Medulla oblongata (tissue), 1 donor: ENCODE data around the gene PHTF2.

ENCODE experiments used
- DNase-seq: peaks from one replicate; pipeline ENCODE4 v3.0.0-alpha.2; 2015; ENCODE audit errors: extremely low spot score

Gene PHTF2

DNA sequence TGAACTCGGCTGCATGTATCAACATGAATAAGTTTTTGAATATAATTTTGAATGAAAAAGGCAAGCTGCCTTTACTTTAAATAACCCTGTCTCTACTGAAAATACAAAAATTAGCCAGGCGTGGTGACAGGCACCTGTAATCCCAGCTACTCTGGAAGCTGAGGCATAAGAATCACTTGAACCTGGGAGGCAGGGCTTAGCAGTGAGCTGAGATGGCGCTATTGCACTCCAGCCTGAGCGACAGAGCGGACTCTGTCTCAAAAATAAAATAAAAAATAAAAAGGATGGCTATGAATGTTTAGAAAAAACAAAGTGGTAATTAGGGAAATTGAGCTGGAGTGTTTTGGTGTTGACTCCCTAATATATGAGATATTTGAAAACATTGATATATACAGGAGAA lies 133.3 kb downstream of the PHTF2 start:
- DNase-seq, result no peak

DNA sequence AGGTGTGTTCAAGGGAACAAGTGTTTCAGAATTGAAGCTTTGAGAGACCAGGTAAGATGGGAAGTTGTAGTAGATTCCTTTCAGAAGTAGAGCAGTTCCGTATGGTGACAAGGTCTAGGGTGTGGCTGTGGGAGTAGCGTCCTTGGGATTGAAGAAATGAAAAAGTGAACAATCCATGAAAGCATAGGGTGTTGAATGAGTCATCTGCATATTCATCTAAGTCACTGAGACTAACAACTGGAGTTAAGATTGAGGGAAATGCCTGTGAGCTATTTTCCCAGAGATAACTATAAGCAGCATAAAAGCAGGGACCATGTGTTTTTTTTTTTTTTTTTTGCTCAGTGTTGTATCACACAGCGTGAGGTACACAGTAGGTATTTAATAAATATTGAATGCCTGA lies 134.8 kb downstream of the PHTF2 start:
- DNase-seq, result no peak

DNA sequence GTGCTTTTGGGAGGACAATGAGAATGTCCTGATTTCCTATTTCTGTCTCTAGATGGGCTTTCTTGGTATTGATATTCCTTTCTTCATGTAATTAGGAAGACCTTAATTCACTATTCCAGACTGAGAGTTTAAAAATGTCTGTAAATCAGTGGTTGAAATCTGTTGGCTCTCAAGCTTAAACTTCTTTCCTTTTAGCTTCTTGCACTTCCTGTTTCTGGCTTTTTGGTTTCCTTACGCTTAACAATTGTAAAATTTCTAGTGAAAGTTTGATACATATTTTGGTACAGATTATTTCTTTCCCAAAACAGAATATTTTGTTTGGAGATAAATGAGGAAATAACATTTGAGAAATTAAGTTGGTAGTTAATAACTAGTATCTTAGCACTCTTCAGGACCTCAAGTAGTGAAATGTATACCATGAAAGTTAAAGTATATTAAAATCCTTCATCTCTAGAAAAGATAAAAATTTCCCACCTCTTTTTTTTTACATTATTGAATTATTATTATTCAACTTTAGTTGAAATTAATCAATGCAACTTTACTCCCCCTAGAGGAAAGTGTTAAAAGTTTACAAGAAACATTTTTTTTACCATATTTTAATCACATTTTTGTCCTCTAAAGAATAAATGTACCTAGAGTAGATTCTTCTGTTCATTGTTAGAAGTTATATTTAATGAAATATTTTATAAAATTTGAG lies 137.2 kb downstream of the PHTF2 start:
- DNase-seq, result no peak

DNA sequence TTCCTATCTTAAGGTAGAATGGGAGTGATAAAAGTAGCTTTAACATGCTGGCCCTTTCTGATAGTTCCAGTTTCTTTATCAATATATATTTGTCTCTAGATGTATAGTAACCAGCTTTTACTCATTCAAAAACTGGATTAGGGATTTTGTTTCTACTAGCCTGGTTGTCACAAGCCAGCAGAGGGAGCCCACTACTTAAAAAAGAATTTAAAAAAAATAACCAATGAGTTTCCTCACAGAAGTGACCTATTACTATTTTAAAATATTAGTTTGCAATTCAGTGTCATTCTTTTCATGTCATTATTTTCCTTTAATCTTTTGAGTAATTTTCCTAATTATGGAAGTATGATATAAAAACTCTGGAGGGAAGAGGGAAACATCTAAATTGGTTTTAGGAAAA lies 142.1 kb downstream of the PHTF2 start:
- peak; percentile 50 for DNase-seq

DNA sequence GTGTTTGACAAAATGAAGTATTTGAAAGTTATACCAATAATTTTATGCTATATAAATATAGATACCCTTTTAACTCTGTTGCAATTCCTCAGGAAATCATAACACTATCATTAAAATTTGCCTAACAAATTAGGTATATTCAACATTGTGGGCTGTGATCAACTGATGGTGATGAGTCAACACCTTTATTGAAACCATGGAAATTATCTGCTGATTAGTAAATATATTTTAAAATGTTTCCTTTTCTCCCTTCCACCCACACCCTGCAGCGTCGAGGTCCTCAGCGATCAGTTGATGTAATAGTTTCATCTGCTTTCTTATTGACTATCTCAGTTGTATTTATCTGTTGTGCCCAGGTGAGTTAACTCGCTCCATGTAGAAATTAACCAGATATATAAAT lies 143.9 kb downstream of the PHTF2 start:
- DNase-seq, result no peak

DNA sequence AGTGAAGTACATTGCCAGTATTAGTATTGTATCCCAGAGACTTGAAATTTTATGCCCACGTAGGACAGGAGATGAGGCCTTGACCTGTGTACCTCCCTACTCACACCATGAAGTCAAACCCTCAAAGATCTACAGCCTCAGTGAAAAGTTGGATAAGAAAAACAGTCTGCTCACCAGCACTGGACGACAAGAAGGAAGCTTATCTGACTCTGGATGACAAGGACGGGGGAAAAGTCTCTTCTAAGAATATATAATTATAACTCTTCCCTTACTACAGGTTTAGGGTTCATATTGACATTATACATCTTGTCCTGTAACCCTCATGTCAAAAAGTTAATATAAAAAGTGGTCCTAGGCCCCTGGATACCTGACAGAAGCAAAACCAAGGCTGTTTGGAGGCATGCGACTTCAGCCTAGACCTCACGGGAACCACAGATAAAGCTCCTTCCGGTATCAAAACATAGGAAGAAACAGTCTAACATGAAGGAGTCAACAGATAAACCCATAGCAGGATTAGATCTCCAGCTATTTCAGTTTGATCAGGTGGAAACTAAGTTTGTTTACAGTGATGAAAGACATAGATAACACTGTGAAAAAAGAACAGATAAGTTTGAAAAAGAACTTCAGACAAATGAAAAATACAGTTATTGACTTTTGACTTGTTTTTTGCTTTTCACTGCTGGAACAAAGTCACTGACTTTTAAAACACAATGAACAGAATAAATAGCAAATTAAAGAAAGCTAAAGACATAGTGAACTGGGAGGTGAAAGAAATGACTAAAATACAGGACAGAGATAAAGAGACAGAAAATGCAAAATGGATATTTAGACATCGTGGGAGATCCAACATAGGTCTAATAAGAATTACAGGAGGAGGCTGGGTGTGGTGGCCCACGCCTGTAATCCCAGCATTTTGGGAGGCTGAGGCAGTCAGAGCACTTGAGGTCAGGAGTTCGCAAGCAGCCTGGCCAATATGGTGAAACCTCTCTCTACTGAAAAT lies 145.9 kb downstream of the PHTF2 start:
- no peak for DNase-seq

DNA sequence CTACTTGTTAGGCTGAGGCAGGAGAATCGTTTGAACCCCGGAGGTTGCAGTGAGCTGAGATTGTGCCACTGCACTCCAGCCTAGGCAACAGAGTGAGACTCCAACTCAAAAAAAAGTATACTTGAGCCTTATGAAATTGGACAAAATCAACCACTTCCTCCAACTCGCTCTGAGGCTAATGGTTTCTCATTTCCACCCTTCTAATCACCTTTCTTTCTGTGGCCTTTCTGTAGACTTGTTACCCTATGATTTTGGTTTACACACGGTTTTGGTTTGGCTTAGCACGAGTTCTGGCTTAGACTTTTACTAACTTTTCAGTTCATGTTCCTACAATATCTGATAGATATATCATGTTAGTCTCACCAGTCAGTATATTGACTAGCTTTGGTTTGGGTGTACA lies 152.0 kb downstream of the PHTF2 start:
- no peak for DNase-seq

DNA sequence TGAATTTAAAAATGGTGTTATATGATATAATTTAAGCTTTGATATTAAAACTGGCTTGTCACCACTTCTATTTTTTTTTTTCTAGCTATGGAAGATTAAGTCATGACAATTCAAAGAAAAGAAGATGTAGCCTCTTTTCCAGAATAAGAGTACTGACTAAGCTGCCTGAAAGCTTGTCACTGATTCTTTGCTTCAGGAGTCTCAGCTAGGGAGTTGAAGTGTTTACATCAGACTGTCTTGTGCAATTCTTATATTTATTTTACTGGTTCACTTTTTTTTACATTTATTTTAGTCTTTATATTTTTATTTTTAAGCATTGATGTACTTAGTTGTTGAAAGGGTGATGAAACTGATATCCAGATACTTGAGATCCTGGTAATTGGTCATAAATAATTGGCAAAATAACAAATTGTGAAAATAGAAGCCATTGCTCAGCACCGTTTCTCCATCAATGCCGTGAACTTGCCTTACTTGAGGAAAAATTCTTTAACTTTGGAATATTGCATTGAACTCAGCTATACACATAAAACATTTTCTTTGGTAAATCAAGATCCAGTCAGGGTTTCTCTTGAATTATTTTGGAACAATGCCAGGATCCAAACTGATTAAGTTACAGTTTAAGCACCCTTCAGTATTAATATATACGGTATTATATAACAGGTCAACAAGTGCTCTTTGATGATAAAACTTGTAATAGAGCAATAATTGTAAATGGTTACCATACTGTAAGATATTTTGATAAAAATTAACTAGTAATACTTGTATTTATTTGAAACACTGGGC lies 156.4 kb downstream of the PHTF2 start:
- DNase-seq, result no peak

DNA sequence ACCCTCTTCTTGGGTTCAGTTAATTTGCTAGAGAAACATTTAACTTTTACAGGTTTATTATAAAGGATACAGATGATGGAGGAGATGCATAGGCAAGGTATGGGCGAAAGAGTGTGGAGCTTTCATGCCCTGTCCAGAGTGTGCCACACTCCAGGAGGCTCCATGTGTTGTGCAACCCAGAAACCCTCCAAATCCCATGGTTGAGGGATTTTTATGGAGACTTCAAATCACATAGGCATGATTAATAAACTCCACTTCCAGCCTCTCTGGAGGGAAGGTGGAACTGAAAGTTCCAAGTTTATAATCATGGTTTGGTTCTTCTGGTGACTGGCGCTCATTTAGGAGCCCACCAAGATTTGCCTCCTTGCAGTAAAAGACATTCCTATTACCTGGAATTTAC lies 159.9 kb downstream of the PHTF2 start:
- DNase-seq, result no peak

DNA sequence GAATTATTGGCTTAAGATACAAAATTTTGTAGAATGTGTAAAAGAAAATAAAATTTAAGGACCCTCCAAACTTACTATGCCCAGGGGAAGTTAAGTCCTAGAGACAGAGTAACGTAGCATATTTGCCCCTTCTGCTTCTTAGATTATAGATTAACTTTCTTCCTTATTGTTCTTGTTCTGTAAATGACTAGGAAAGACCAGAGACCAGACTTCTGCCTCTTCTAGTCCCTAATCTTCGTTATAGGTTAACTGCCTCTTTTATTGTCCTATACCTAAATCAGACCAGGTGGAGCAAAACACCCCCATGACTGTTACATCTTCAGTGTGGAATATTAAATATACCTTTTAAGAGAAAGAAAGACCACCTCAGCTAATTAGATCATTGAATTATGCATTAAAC lies 160.5 kb downstream of the PHTF2 start:
- DNase-seq, result no peak

DNA sequence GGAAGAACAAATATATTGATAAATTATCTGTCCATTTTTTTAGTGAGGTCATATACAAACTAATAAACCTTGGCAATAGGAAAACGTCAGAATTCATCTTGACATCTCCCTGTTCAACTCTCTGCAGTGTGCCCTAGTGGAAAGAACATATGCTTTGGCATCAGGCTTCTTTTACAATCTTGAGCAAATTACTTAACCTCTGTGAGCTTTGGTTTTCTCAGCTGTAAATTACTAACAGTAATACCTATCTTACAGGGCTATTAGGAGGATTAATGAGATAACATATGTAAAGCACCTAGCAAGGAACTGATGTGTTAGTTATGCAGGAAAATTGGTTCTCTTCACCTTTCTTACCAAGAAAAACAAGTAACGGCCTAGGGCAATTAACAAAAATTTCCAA lies 161.8 kb downstream of the PHTF2 start:
- no peak for DNase-seq

DNA sequence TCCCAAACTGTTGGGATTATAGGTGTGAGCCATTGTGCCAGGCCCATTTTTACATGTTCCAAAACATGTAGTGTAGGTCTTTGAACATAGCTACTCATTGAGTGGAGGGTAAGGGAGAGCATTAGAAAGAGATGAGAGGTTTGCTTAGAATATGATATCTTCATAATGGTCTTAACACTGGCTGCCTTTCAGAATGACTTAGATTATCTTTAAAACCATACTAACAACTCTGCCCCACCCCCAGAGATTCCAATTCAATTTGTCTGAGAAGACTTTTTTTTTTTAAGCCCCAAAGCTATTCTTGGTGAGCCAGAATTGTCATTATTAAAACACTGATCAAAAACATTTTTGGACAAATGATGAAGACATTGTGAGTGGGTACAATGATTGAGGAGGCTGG lies 168.9 kb downstream of the PHTF2 start:
- DNase-seq, result no peak

DNA sequence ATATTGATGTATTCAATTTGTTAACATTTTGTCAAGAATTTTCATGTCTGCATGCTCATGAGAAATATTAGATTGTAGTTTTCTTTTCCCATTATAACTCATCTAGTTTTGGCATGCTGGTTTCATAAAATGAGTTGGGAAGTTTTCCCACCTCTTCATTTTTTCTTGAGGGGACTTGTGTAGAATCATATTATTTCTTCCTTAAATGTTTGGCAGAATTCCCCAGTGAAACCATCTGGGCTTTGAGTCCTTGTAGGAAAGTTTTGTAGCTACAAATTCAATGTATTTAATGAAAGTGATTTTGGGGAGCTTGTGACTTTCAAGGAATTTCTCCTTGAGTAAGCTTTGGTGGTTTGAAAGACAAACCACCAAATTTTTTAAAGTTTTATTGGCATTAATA lies 173.2 kb downstream of the PHTF2 start:
- DNase-seq, result no peak

DNA sequence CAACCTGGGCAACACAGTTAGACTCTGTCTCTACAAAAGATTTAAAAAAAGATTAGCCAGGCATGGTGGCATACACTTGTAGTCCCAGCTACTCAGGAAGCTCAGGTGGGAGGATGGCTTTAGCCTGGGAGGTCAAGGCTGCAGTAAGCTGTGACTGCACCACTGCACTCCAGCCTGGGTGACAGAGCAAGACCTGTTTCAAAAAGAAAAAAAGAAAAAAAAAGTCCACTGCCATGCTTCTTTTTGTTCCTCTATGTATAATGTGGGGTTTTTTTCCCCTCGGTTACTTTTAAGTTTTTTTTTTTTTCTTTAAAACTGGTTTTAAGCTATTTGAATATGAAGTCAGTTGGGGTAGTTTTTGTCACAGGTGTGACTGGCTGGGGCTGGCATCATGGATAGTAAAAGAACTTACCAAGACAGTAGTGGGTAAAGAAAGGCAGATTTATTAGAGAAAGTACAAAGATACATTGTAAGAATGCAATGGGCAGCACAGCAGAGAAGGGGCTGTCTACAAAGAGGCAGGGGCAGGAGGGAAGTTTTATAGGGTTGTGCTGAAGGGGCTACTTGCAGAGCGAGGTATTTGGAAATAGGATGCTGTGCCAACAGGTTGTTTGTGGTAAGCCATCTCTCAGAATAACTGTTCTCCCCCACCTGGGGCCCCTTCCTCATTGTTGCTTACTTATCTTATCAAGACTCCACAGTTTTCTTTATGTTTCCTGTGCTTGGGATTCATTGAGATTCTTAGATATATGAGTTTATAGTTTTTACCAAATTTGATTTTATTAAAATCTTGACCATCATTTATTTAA lies 177.3 kb downstream of the PHTF2 start:
- DNase-seq, result no peak

DNA sequence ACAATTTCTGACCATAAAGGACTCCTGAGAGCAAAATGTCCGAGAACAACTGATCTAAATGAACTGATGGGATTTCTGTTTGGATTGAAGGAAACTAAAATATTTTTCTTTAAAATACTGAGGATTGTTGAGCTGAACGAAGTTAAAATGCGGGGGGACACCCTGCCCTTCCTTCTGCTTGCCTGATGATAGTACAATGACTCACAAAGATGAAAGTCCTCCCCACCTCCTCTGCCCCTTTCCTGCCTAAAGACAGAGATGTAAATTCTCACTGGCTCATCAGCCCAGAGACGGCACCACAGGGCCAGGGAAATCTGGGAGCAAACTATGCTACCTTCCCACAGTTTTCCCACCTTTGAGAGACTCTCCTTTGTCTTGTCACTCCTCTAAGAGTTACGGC lies 180.6 kb downstream of the PHTF2 start:
- DNase-seq, result no peak

DNA sequence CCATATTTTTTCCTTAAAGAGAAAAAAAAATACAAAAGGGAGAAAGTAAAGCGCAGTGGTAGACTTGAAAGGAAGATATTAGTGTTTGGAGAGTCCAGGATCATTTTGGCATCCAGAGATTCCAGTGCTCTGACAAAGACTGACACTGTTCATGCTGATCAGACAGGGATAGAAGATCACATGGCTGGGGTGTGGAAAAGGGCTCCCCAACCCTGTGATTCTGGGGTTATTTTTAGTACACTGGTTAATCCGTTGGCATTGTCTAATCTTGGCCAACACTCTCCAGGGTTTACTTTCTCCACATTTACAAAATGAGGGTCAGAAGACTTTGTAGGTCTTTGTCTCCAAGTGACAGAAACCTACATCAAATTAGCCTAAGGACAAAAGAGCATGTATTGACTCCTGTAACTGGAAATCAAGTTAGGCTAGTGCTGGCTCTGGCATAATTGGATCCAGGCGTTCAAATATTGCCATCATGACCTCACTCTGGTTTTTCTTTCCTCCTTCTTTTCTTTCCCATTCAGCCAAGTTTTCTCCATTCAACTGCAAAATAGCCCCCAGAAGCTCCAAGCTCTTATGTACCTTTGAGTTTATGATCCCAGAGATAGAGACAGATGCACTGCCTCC lies 181.6 kb downstream of the PHTF2 start:
- DNase-seq, result no peak

DNA sequence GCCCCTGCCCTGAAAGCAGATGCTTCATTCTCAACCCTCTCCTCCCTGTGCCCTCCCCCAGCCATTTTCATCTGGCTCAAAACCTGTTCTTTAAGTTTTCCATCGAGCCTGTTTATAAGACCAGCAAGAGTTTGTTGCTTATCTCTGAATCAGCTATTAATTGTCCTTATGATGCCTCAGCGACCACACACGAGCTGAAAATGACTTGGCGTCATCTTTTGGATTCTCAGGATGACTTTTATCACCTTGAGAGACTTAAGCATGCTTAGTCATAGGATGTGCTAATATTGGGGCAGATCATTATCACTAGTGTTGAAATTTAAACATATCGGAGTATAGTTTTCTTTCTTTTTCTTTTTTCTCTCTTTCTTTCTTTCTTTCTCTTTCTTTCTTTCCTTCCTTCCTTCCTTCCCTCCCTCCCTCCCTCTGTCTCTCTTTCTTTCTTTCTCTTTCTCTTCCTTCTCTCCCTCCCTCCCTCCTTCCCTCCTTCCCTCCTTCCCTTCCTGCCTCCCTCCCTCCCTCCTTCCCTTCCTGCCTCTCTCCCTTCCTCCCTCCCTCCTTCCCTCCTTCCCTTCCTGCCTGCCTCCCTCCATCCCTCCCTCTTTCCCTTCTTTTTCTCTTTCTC lies 184.5 kb downstream of the PHTF2 start:
- no peak for DNase-seq

DNA sequence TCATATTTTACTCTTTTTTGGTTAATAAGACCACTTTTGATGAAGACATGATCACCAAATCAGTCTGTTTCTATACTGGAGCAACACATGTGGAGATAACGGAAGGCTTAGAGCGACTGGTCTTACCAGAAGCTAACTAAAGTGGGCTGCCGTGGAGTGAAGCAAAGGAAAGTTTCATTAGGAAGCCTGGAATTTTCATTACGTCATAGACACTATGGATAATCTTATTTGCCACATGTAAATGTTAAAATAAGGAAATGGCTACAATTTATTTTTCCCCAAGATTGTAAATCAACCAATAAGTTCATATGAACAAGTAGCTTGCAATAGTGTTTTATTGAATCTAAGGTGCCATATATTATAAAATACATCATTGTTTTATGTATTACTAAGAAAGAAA lies 185.4 kb downstream of the PHTF2 start:
- DNase-seq, result no peak

DNA sequence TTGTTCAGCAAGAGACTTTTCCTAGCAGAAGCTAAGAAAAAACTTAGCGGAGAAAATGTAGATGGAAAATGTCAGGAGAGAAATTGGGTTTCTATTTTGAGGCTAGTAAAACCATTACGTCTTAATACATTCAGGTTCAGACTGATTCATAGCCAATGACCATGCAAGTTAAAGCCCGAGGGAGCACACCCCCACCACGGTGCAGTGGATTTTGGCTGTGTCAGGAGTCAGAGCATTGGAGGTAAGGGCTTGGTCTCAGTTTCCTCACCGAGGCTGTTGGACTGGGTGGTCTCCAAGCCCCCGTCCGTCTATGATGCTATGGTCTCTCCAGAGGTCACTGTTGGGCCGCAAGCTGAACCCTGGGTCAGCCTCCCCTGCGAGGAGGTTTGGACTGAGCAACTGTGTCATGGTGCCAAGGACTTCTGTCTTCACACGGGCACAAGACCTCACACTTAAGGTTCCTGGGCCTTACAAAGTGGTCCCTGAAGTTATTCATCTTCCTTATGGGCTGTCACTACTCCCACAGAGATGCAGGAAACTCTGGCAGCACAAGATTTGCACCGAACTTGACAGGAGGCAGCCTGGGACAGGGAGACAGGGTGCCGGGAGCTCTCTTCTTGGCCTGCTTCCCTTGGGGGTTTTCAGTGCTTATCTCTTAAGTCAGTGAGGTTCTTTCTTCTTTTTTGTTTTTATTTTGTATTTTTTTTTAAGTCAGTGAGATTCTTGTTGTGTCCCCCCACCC lies 186.8 kb downstream of the PHTF2 start:
- DNase-seq, result no peak

DNA sequence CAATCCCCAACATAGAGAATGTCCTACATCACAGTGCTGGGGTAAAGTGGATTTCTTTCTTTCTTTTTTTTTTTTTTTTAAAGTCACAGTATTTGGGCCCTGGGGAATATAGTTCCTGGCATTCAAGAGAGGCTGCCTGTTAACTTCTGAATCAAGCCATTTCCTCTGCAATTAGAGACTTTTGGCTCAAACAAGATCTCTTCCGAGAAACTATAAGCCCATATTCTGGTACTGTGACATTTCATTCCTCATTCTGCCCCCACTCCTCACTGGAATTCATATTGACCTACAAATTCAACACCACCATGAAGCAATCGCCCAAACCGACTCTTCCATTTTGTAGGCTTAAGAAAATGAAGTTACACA lies 187.4 kb downstream of the PHTF2 start:
- DNase-seq, result no peak
